Cerebellar nuclear complex (tissue), 1 donor: ENCODE measurements around the gene SMG7.

Source experiments
- DNase-seq, 2 experiments: peaks; one replicate each; lab custom pipeline; 2025; lab: John Stamatoyannopoulos, UW

SMG7 gene

DNA sequence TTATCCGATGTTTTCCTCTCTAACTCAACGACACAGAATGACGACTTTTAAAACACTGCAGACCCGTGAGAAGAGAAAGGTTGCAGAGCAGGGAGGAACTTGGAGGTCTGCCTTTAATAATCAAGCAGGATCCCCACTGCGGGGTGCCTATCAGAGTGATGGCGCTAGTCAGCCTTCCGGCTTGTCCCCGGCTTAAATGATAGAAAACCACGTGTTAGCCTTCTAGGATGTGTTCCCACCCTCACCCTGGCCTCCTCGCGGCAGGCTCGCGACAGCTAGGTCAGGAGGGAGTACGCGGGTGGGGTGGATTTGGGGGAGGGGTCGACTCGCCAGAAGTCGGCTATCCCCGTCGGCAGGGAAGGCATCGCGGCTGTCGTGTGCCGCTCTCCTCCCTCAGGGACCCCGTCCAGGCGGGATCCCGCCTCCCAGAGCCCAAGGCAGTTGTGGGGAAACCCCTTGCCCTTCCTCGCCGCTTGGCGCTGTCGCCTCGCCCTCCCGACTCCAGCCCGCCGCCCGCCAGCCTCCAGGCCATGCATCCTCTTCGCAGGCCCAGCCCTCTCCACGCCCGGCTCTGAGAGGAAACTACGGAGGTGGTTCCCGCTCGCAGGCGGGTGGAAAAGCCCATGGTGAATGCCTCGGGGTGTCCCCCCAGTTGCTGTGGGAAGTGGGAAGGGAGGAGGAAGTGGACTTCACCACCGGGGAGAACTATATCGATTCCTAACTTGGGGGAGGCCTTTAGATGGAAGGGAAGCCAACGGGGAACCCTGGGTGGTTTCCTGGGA lies 1.1 kb upstream of the SMG7 start:
- DNase-seq: peak in 1 of 2 experiments; percentile 10

DNA sequence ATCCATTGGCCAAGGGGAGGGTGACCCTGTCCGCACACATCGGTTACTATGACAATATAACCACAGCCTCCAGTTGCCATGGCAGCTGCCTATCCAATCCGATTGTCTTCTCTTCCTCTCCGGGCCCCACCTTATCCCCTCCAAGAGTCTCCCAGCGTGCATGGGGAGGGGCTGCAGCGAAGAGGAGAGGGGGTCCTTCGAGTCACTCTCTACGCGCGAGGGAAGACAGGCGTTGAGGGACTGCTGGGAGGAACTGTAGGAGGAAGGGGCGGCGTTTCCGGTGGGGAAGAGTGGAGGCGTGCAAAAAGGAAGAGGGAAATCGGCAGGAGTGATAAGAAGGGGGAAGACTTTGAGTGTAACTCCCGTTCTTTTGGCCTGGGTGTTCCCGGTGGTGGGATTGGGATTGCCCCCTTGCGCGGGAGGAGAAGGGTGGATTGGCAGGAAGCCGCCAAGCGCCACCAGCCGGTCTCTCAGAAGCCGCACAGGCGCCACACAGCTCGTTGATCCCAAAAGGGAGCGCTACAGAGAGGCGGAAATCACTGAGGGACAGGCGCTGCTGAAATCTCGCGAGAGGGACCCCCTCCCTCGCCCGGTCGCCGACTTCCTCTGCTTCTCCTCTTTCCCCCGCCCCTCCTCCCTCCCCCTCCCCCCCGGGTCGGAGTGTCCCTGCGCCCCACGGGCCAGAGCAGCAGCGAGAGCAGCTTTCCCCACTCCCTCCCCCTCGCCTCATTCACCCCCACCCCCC lies 384 bp upstream of the SMG7 start:
- peak; percentile 82 to 94 for DNase-seq

DNA sequence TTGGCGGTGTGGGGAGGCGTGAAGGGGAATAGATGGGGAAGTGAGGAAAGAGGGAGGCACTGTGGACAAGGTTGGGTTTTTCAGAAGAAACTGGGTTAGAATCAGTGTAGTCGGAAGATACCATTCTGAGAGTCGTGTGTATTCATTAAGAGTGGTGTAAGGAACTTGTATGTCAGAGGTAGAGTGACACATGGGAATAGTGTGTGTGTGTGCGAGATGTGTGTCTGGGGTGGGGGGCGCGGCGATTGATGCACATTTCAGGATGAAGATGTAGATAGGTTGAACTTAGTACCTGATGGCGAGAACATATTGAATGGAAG lies 878 bp downstream of the SMG7 start:
- DNase-seq: no peak

DNA sequence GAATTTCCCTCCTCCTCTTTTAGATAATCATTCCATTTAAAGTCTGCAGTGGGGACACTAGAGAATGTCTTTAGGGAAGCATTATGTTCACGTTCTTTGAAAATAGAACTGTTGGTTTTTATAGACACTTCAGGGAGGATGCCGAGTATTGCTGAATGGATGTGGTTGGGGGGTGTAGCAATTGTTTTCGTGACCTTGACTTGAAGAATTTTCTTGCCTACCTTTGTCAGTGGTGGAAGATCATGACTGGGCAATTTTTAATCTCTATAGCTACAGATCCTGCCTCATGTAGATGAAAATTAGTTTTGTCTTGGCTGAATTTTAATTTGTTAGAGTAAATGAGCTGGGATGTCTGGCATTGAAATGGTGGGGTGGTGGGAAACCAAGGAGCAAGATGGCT lies 3.8 kb downstream of the SMG7 start:
- DNase-seq: no peak

- DNase-seq: no peak
Observed at GRCh38 chr1:183477986-183478781, 5.9 kb downstream of the SMG7 start.

DNA sequence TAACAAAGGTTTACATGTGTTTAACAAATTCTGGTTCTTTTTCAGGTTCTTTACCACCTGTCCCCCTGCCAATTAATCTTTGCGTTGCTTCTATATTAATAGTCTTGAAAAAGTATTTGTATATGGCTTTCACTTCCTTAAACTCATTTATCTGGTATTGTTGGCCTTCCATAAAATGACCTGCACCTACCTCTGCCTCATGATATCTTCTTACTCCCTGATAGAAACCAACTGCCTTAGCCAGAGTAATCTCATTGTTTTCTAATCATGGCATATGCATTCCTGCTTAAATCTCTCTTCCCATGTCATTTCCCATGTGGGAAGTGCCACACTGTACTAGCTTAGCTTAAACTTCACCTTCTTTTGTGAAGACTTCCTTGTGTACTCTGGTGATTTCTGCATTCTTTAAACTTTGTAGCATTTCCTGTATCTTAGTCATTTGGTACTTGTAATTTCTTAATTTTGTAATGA lies 8.7 kb downstream of the SMG7 start:
- no peak for DNase-seq

- no peak for DNase-seq
Observed at GRCh38 chr1:183483224-183483623, 10.9 kb downstream of the SMG7 start.

DNA sequence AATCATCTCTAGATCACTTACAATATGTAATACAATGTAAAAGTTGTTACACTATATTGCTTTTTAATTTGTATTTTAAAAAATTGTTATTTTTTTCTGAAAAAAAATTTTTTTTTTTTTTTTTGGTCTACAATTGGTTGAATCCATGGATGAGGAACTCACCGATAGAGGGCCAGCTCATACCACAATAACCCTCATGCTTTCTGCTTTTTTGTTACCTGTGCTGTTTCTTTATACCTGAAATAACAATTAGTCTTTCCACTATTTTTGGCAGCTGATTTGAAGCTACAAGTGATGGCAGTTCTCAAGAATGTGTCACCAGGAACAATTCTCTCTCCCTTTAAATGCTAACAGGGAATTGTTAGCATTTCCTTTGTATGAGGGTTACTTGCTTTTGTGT lies 12.0 kb downstream of the SMG7 start:
- DNase-seq: no peak

- no peak for DNase-seq
Observed at GRCh38 chr1:183484851-183485250, 12.6 kb downstream of the SMG7 start.

- no peak for DNase-seq
Observed at GRCh38 chr1:183487674-183488442, 15.6 kb downstream of the SMG7 start.

GRCh38 chr1:183490932-183491331 lies 18.6 kb downstream of the SMG7 start:
- DNase-seq: no peak

- no peak for DNase-seq
Observed at GRCh38 chr1:183493540-183494245, 21.4 kb downstream of the SMG7 start.

- no peak for DNase-seq
Observed at GRCh38 chr1:183495420-183495819, 23.1 kb downstream of the SMG7 start.

GRCh38 chr1:183497218-183497617 lies 24.9 kb downstream of the SMG7 start:
- DNase-seq: no peak

DNA sequence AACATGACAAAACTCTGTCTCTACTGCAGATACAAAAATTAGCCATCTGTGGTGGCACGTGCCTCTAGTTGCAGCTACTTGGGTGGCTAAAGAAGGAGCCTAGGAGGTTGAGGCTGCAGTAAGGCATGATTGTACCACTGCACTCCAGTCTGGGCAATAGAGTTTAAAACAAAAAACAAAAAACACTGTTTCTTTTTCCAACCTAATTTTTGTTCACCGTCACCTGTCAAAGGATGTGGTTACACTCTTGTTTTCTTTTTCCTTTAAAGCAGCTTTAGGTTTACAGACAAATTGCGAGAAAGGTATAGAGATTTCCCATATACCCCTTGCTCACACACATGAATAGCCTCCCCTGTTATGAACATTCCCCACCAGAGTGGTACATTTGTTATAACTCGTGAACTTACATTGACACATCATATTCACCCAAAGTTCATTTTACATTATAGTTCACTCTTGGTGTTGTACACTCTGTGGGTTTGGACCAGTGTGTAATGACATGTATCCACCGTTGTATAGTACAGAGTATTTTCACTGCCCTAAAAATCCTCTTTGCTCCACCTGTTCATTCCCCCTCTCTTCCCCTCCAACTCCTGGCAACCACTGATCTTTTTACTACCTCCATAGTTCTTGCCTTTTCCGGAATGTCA lies 26.2 kb downstream of the SMG7 start:
- DNase-seq: no peak

GRCh38 chr1:183505454-183506089 lies 33.3 kb downstream of the SMG7 start:
- DNase-seq: no peak

DNA sequence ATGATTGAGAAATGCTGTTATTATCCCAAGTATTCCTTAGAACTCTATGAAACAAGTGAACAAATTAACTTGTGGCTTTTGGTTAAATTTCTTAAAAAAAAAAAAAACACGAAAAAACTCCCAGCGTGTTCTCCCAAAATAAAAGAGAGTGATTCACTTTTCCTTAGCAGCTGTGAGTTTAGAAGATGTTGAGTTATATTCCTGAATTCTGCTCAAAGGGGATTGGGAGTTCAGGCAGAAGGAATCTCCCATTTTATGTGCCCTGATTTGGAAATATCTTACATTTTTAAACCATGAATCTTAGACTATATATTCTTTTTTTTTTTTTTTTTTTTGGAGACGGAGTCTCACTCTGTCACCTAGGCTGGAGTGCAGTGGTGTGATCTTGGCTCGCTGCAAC lies 34.3 kb downstream of the SMG7 start:
- no peak for DNase-seq

GRCh38 chr1:183508694-183509093 lies 36.4 kb downstream of the SMG7 start:
- DNase-seq: no peak

DNA sequence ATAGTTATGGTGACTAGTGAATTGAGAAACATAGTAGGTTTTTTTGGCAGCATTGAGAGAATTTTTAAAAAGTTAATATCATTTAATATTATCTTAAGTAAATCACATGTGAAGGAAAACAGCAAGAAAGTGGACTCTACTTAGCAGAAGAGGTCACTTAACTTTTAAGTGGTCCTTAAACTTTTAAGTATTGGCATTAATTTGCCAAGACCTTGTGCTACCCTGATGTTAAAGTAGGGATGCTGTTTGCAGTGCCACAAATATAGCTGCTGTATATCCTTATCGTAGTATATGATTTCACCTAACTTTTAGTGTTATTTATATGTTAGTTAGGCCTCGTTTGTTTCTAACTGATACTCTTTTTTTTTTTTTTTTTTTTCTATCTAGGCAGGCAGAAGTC lies 40.2 kb downstream of the SMG7 start:
- DNase-seq: no peak

- no peak for DNase-seq
Observed at GRCh38 chr1:183514235-183514634, 41.9 kb downstream of the SMG7 start.
